Colon (tissue), 2 donors: Measurements from ENCODE around the gene CDC42SE1.
"Not testable (repeated sequence)": the region's sequence is repeated elsewhere in the genome, so short reads cannot be mapped to it uniquely, and the experiment has no call there.

Experiments used
- FAIRE-seq: peaks from 2 replicates; lab custom pipeline; 2012; peaks lifted over from hg19 to GRCh38; lab: Jason Lieb, UNC
- donor health status: control.
- donor health status: control.

Gene CDC42SE1

GRCh38 chr1:151059109-151060006, at the start of gene CDC42SE1:
TSS of gene CDC42SE1 (minus strand) at chr1:151059622. CDS start at chr1:151055730, 3,892 bp downstream.
- FAIRE-seq: no peak

GRCh38 chr1:151108331-151108730, 48.9 kb upstream of the CDC42SE1 start:
- no peak for FAIRE-seq

DNA sequence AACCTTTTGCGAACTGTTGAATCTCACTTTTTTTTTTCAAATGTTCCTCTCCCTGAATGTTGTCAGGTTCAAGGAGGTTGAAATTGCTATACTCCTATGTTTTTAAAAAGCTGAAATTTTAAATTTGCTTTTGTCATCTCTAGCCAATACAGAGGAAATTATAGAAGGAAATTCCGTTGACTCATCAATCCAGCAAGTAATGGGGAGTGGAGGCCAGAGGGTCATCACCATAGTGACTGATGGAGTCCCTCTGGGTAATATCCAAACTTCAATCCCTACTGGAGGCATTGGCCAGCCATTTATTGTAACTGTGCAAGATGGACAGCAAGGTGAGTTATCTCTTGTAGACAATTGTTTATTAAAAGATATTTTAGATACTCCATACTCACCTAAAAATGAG, 47.5 kb upstream of the CDC42SE1 start:
- no peak for FAIRE-seq

DNA sequence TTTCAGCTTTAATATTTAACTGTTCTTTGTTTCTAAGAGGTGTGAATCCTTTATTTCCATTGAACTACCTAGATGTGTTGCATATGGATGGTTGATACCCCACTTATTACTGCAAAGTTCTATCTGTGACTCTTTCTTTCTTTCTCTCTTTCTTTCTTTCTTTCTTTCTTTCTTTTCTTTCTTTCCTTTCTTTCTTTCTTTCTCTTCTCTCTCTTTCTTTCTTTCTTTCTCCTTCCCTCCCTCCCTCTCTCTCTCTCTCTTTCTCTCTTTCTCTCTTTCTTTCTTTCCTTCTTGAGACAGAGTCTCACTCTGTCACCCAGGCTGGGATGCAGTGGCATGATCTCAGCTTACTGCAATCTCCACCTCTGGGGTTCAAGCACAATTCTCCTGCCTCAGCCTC, 45.2 kb upstream of the CDC42SE1 start:
- no peak for FAIRE-seq

DNA sequence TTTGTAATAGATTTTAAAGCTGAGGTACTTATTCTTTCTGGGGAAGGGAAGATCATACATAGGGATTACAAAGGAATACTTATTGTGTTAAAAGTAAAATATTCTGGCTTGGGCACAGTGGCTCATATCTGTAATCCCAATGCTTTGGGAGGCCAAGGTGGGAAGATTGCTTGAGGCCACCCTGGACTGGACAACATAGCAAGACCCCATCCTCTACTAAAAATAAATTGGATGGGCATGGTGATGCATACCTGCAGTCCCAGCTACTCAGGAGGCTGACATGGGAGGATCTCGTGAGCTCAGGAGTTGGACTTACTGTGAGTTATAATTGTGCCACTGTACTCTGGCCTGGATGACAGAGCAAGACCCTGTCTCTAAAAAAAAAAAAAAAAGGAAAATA, 38.7 kb upstream of the CDC42SE1 start:
- FAIRE-seq: no peak

DNA sequence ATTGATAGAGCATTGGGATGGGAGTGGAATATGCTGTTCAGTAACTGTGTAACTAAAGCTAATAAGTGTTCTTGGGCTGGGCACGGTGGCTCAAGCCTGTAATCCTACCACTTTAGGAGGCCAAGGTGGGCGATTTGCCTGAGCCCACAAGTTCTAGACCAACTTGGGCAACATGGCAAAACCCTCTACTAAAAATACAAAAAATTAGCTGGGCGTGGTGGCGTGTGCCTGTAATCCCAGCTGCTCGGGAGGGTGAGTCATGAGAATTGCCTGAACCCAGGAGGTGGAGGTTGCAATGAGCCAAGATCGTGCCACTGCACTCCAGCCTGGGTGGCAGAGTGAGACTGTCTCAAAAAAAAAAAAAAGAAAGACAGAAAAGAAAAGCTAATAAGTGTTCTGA, 38.0 kb upstream of the CDC42SE1 start:
- FAIRE-seq: not testable (repeated sequence)

- FAIRE-seq: no peak
Measured at GRCh38 chr1:151085953-151086559, 26.6 kb upstream of the CDC42SE1 start.

DNA sequence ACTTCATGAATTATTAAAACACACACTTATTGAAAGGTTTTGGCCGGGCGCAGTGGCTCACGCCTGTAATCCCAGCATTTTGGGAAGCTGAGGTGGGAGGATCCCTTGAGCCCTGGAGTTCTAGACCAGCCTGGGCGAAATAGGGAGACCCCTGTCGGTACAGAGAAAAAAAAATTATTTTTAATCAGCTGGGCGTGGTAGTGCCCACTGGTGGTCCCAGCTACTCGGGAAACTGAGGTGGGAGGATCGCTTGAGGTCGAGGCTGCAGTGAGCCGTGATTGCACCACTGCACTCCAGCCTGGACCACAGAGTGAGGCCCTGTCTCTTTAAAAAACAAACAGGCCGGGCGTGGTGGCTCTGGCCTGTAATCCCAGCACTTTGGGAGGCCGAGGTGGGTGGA, 12.8 kb upstream of the CDC42SE1 start:
- FAIRE-seq: no peak

GRCh38 chr1:151070474-151071276, 11.3 kb upstream of the CDC42SE1 start, which contains the start of gene GABPB2:
TSS of gene GABPB2 (plus strand) at chr1:151070761. CDS start at chr1:151088190, 17,429 bp downstream.
- no peak for FAIRE-seq

DNA sequence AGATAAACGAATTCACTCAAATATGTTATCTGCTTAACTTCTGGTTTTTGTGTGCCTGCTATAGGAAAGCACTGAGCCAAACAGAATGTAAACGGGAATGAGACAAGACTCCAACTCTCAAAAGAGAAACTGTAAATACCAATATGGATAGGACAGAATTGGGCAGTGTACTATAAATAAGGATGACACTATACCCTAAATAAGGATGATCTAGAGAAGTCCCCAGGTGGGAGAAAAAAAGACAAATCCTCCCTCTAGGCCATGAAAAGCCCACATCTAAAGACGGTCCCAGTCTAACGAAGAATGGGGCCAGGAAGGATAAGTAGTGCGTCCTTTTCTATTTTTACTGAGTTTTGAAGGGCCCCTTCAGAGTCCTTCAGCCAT, 9.7 kb upstream of the CDC42SE1 start:
- no peak for FAIRE-seq

DNA sequence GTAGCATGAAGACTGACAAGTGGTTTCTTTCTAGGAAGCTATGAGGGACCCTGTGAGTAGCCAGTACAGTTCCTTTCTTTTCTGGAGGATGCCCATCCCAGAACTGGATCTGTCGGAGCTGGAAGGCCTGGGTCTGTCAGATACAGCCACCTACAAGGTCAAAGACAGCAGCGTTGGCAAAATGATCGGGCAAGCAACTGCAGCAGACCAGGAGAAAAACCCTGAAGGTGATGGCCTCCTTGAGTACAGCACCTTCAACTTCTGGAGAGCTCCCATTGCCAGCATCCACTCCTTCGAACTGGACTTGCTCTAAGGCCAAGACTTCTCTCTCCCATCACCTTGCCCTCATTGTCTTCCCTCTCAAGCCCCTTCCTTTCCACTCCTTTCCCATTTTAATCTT, 7.8 kb upstream of the CDC42SE1 start:
- no peak for FAIRE-seq

DNA sequence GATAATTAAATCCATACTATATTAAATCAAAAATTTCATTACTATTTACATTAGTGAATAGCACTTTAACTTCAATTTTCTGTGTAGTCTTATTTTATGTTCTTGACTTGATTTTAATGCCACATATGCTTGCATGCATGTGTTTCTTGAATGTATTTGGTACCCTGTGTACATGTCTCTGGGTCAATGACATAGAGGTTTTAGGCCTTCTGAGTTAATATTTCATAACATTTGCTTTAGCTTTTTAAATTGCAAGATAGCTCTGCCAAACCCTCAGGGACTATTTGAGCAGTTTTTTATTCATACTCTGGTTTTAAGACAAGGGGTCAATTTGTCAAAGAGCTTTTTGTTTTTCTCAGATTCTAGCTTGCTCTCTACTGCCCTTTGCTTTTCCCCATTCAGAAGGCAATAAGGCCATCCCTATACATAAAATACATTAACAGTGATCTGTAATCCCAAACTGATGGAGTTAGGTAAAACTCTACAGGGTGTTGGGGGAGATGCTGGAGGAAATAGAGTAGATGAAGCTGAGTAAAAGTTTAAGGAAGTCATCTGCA, 5.7 kb upstream of the CDC42SE1 start:
- FAIRE-seq: no peak

GRCh38 chr1:151062741-151063371, 3.4 kb upstream of the CDC42SE1 start:
- FAIRE-seq: no peak

GRCh38 chr1:151061704-151062103, 2.3 kb upstream of the CDC42SE1 start:
- FAIRE-seq: no peak

DNA sequence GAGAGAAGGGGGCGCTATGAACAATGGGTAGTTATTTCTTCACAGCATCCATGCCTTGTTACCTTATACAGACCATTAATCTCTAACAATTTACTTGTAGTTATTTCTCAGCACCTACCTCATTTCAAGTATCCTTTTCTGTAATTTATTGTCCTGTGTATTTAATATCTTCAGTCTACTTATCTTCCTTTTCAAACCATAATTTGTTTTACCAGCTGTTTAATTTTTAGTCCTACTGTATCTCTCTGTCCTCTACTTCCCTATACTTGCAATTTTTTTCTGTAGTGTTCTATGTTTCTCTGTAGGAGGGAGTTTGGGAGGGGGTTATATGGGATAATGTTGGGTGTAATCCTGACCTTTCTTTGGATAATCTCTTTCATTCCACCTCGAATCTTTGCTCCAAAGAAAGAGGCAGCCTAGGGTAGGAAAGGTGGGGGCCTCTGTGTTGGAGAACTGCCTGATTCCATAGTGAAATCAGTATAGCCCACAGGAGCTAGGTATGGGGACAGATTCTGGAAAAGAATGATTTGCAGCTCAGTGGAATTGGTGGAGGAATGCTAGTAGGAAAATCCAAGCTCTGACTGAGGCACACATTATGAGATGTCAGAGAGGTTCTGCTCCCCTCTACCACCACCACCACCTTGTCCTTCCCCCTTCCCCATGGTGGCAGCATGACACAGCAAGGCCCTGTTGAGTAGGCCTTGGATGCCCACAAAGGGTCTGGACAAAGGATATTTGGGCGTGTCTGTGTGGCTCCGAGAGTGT, 1.4 kb upstream of the CDC42SE1 start:
- FAIRE-seq: no peak

DNA sequence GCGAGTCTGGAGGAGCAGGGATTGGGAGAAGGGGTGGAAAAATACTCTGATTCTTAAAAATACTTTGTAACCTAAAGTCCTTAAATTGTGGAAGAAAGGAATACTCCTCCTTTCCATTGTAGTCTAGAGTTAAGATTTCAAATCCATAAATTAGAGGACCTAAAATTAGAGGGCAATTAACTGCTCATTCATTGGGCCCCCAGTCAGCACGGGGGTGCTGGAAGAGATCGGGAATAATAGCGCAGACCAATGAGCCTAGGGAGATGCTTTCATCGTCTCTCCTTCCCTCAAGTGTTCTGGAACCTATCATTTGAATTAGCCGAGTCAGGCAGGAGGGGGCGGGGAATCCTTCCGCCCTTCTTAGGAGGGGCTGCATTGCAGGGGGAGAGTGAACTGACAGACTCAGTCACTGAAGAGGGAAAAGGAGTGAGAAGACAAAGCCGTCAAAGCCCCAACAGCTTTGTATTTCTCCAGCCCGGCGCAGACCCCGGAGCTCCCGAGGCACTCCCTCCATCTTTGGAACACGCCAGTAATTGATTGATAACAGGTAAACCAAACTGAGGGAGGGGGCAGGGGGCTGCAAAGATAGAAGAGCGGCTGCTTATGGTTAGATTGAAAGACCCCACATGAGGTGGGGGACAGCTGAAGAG, 710 bp upstream of the CDC42SE1 start, which contains the start of gene MLLT11:
Gene MLLT11 (plus strand): TSS at position 391 of the 650 bp plus-strand sequence. CDS start 6,828 bp downstream, outside the sequence.
- FAIRE-seq: no peak

DNA sequence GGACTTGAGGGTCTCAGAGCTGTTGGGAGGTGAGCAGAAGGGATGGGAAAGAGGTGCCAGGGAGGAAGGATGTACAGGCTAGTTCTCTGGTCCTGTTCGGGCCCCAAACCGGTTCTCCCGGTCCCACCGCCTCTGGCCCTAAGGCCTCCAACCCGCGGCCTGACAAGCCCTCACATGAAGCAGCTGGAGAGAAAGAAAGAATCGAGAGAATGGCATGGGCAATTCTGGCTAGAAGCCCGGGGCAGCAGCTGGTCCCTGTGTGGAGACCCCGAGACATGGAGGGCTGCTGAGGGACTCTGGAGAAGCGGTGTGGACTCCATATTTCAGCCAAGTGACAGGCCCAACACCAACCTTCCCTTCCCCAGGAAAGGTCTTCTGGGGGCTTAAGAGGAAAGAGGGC, 730 bp downstream of the CDC42SE1 start:
- FAIRE-seq: no peak

DNA sequence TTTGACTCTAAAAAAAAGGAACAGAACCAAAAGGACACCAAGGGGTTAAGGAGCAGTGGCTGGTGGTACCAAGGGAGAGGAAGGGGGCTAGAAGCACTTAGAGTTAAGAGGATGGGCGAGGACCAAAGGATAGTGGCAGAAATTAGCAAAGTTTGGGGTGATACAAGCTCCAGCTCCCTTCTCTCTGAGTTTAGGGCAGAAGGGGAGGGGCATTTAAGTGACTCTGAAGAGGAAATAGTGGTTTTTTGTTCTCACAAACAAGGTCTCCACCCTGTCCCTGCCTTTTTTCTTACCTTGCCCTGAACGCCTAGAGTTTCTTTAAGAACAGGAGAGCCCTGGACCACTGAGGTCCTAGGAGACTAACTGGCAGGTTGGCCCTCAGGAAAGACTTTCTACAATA, 3.3 kb downstream of the CDC42SE1 start:
- no peak for FAIRE-seq

GRCh38 chr1:151055581-151055980, 3.8 kb downstream of the CDC42SE1 start:
- no peak for FAIRE-seq

DNA sequence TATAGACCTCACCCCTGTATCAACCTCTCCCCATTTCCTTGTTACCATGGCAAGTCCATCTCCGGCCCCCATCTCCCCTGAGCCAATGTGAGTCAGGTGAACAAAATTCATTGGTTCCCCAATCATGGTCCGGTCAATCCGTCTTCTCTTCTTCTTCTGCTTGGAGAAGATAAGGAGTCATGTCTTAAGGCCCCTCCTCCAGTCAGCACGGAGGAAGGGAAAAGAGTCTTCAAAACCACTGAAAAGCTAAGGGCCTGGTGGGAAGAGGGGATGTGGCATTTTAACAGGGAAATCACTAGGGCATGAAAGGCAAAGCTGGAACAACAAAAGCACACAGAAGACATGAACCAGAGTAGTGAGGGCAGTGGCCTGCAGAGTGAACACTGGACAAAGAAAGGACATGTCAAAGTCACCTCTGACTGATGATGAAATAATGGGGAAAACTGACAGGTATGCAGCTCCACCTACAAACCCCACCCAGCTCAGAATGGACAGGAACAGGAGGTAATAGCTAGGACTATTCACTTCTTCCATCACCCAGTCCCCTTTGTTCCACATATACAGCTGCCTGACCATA, 4.4 kb downstream of the CDC42SE1 start:
- no peak for FAIRE-seq
